DMS79 (cell line): ENCODE measurements around the gene RIPOR2.
A peak's percentile ranks its signal among the peaks of the same experiment; 100 is the strongest.
"Not testable (repeated sequence)": the region's sequence is repeated elsewhere in the genome, so short reads cannot be mapped to it uniquely, and the experiment has no call there.

Experiments
- DNase-seq: peaks from one replicate; lab custom pipeline; 2025; lab: John Stamatoyannopoulos, UW

Gene RIPOR2

GRCh38 chr6:24926647-24927046, 9.1 kb downstream of the RIPOR2 start:
- not testable (repeated sequence) for DNase-seq

- DNase-seq, result no peak
Observed at GRCh38 chr6:24926192-24926591, 9.6 kb downstream of the RIPOR2 start.

- DNase-seq, result peak; percentile 27
Observed at GRCh38 chr6:24925661-24926060, 10.1 kb downstream of the RIPOR2 start.

GRCh38 chr6:24924580-24925356, 11.0 kb downstream of the RIPOR2 start:
- DNase-seq, result no peak

- DNase-seq, result no peak
Observed at GRCh38 chr6:24923885-24924401, 11.8 kb downstream of the RIPOR2 start.

- no peak for DNase-seq
Observed at GRCh38 chr6:24922814-24923213, 12.9 kb downstream of the RIPOR2 start.

GRCh38 chr6:24922170-24922569, 13.6 kb downstream of the RIPOR2 start:
- no peak for DNase-seq

GRCh38 chr6:24920136-24920535, 15.6 kb downstream of the RIPOR2 start:
- no peak for DNase-seq

GRCh38 chr6:24919056-24919892, 16.5 kb downstream of the RIPOR2 start:
- peak; percentile 87 for DNase-seq

GRCh38 chr6:24918641-24919055, 17.1 kb downstream of the RIPOR2 start:
- no peak for DNase-seq

GRCh38 chr6:24916496-24916895, 19.3 kb downstream of the RIPOR2 start:
- DNase-seq, result no peak

GRCh38 chr6:24915641-24916040, 20.1 kb downstream of the RIPOR2 start:
- no peak for DNase-seq

- DNase-seq, result not testable (repeated sequence)
Observed at GRCh38 chr6:24914082-24914481, 21.7 kb downstream of the RIPOR2 start.

GRCh38 chr6:24911796-24912382, 23.9 kb downstream of the RIPOR2 start:
- DNase-seq, result no peak

GRCh38 chr6:24910961-24911725, 24.6 kb downstream of the RIPOR2 start:
- peak; percentile 27 for DNase-seq

GRCh38 chr6:24910331-24910960, 25.3 kb downstream of the RIPOR2 start:
- DNase-seq, result no peak

GRCh38 chr6:24909241-24910216, 26.2 kb downstream of the RIPOR2 start:
- no peak for DNase-seq

GRCh38 chr6:24908650-24909035, 27.1 kb downstream of the RIPOR2 start:
- no peak for DNase-seq

- no peak for DNase-seq
Observed at GRCh38 chr6:24907919-24908649, 27.7 kb downstream of the RIPOR2 start.
